CD4-positive, alpha-beta memory T cell (primary cell): ENCODE results near the gene TTF1. TPM values are rescaled to one million over a fixed set of nuclear protein-coding genes. Genes with fewer than 3 reads are reported as not detected.

ENCODE experiments used
- CTCF ChIA-PET: fragments of 350-600 bp; sonication (Branson Sonifier 250); formaldehyde crosslinking; loops from one replicate; lab custom pipeline; 2021; ENCODE audit warnings: inconsistent platforms; ENCODE audit not compliant: partially characterized antibody; lab: Charles Lee
- POLR2A ChIA-PET: fragments of 350-600 bp; sonication (Branson Sonifier 250); formaldehyde crosslinking; loops from one replicate; lab custom pipeline; 2021; ENCODE audit not compliant: partially characterized antibody; lab: Charles Lee
- DNase-seq, 5 donors: peaks; one replicate each; pipeline versions ENCODE4 v3.0.0 to v3.0.0-alpha.2; 2020 to 2022; ENCODE audit warnings: mixed read lengths in 1 of 5
- H3K27ac ChIP-seq: one replicate; pipeline ENCODE4 v1.7.0; 2013; ENCODE audit warnings: low read depth, low read length
- H3K27me3 ChIP-seq: 2 replicates; pipeline ENCODE4 v1.7.0; 2013; ENCODE audit warnings: mild to moderate bottlenecking, low read length, moderate library complexity; ENCODE audit not compliant: insufficient read depth
- H3K36me3 ChIP-seq: 2 replicates; pipeline ENCODE4 v1.7.0; 2013; ENCODE audit warnings: mild to moderate bottlenecking, low read length, moderate library complexity; ENCODE audit not compliant: insufficient read depth
- H3K4me1 ChIP-seq: 2 replicates; pipeline ENCODE4 v1.7.0; 2013; ENCODE audit warnings: mild to moderate bottlenecking, low read length, moderate library complexity; ENCODE audit not compliant: insufficient read depth
- H3K4me3 ChIP-seq, 2 donors: one replicate each; pipeline ENCODE4 v1.7.0; 2013; ENCODE audit warnings: low read length in 2 of 2, mild to moderate bottlenecking in 1 of 2
- H3K9me3 ChIP-seq, 2 donors: one replicate each; pipeline ENCODE4 v1.7.0; 2013; ENCODE audit warnings: low read length in 2 of 2, control low read depth in 1 of 2; ENCODE audit not compliant: control insufficient read depth in 1 of 2
- H3K27ac Mint-ChIP-seq, 7 donors: one replicate each; pipeline ENCODE4 v1.8.0; 2020 to 2021; ENCODE audit warnings: mixed read lengths in 7 of 7, mild to moderate bottlenecking in 6 of 7, inconsistent platforms in 3 of 7, moderate library complexity in 3 of 7
- H3K27me3 Mint-ChIP-seq, 2 donors: one replicate each; pipeline ENCODE4 v1.8.0; 2020 to 2021; ENCODE audit warnings: mixed read lengths in 2 of 2
- H3K36me3 Mint-ChIP-seq, 2 donors: one replicate each; pipeline ENCODE4 v1.8.0; 2020 to 2021; ENCODE audit warnings: mixed read lengths in 2 of 2, inconsistent platforms in 1 of 2, mild to moderate bottlenecking in 1 of 2
- H3K4me1 Mint-ChIP-seq, 4 donors: one replicate each; pipeline ENCODE4 v1.8.0; 2020 to 2021; ENCODE audit warnings: mixed read lengths in 4 of 4, mild to moderate bottlenecking in 1 of 4
- H3K4me3 Mint-ChIP-seq, 8 donors: one replicate each; pipeline ENCODE4 v1.8.0; 2020 to 2021; ENCODE audit warnings: mixed read lengths in 8 of 8, mild to moderate bottlenecking in 7 of 8, moderate library complexity in 6 of 8, inconsistent platforms in 3 of 8
- H3K9me3 Mint-ChIP-seq, 8 donors: one replicate each; pipeline ENCODE4 v1.8.0; 2020 to 2021; ENCODE audit warnings: mixed read lengths in 8 of 8, mild to moderate bottlenecking in 5 of 8, inconsistent platforms in 3 of 8, moderate library complexity in 1 of 8
- intact Hi-C: fragments of 100-400 bp; cut with micrococcal nuclease; formaldehyde crosslinking; loops from one replicate; pipeline ENCODE4 v1.15.1; 2023
- polyA plus RNA-seq, 2 donors: library from polyadenylated mRNA; unstranded; fragments of 300-500 nt; fragmentation: Illumina TruSeq; gene quantifications; one replicate each; pipeline ENCODE4 v1.2.3, GENCODE V29; 2021
- total RNA-seq, 2 experiments: library from RNA; stranded (reverse); gene quantifications; one replicate each; pipeline ENCODE4 v1.2.3, GENCODE V29; 2021

Gene TTF1
- total and polyA plus RNA-seq, 4 experiments from 2014 or later = 5.8 to 22.2 (median 15.7) TPM

DNA sequence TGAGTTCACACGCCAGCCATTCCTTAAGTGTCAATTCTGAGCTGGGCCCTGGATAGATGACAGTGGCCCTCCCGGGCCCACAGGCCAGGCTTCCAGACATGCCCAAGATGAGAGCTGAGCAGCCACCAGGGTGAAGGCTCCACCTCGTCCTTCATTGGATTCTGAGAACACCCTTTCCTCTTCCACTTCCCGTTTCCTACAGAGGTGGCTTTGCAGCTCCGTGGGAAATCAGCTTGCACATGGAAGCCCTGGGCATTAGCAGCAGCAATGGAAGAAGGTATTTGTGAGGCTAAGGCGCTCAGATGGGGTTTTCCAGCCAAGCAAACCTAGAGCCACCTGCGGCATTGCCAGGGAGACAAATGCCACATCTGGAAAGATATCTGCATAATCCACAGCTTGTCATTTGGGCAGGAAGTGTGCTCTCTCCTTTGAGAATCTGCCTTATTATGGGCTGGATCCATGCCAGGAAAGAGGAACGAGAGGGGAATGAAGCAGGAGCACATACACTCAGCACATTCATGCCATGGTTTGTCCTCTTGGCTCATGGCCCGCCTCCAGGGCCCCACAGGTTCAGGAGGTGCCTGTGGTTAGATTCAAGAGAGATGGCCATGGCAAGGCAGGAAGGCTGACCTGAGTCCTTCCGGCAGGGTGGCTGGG, 37.4 kb upstream of the TTF1 start:
- peaks cover 4% of the 10 kb centered on the region for H3K27me3 ChIP-seq
- H3K4me1 ChIP-seq = no peaks in the 10 kb centered on the region
- Mint-ChIP-seq H3K4me3 (no peak overlapping the region), H3K27ac (no peak overlapping the region), H3K4me1 (peaks cover 0 to 1% (median 0%) of the 10 kb centered on the region in 4 donors), H3K27me3 (peaks cover 30 to 40% of the 10 kb centered on the region in 2 donors), H3K36me3 (no peaks in the 10 kb centered on the region), H3K9me3 (peaks cover 0 to 4% (median 0%) of the 10 kb centered on the region in 8 donors)
- H3K4me3 ChIP-seq = no peak overlapping the region
- no peak for DNase-seq
- CTCF ChIA-PET = no interaction called here
- intact Hi-C loops = no loop called here
- H3K27ac ChIP-seq = no peak overlapping the region
- H3K36me3 ChIP-seq = no peaks in the 10 kb centered on the region
- H3K9me3 ChIP-seq = no peaks in the 10 kb centered on the region
- POLR2A ChIA-PET = no interaction called here

DNA sequence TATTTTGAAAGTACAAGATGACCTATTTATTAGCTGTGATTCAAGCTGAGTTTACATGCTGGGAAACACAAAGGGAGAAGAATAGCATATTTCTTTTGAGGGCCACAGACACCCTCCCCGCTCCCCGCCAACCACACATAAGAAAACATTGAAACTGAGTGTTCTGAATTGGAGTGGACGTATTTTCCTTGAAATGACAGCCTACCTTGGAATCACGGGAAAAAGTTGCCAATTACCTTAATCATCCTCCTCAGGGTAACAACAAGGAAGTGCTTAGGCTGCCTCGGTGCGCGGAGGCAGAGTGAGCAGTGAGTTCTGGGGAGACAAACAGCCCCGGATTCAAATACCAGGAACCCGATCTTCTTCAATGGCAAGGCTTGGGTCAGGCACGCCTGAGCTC, 34.8 kb upstream of the TTF1 start:
- no peaks in the 10 kb centered on the region for H3K36me3 ChIP-seq
- no peak overlapping the region for H3K27ac Mint-ChIP-seq
- no peak overlapping the region for H3K4me3 Mint-ChIP-seq
- H3K36me3 Mint-ChIP-seq = no peaks in the 10 kb centered on the region
- peaks cover 4% of the 10 kb centered on the region for H3K27me3 ChIP-seq
- H3K9me3 Mint-ChIP-seq = peaks cover 0 to 2% (median 0%) of the 10 kb centered on the region in 8 donors
- H3K4me1 Mint-ChIP-seq = no peaks in the 10 kb centered on the region
- intact Hi-C loops = no loop called here
- no peaks in the 10 kb centered on the region for H3K4me1 ChIP-seq
- POLR2A ChIA-PET = no interaction called here
- CTCF ChIA-PET = no interaction called here
- no peak for DNase-seq
- no peak overlapping the region for H3K27ac ChIP-seq
- peaks cover 33 to 37% of the 10 kb centered on the region in 2 donors for H3K27me3 Mint-ChIP-seq
- H3K9me3 ChIP-seq = no peaks in the 10 kb centered on the region
- no peak overlapping the region for H3K4me3 ChIP-seq

DNA sequence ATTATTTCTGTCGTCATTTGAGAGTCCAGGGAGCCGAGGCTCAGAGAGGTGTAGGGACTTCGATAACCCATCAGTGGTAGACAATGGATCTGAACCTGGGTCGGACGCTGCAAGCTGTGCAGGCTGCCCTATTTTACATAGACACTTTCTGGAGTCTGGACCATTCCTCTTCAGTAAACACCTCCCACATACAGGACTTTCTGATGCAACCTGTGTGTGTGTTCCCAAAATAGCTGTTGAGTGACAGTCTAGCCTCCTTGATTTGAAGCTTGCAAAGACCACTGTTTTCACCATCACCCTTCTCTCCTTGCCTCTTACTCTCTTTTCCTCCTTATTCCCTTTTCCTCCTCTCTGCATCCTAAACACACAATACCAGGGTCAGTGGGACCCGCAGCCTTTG, 34.1 kb upstream of the TTF1 start:
- ChIA-PET CTCF (no interaction called here), POLR2A (no interaction called here)
- Histone ChIP-seq H3K4me3 (no peak overlapping the region), H3K9me3 (no peaks in the 10 kb centered on the region), H3K36me3 (no peaks in the 10 kb centered on the region), H3K27ac (no peak overlapping the region), H3K4me1 (no peaks in the 10 kb centered on the region), H3K27me3 (peaks cover 4% of the 10 kb centered on the region)
- no peak for DNase-seq
- intact Hi-C loops = no loop called here
- H3K36me3 Mint-ChIP-seq = no peaks in the 10 kb centered on the region
- no peak overlapping the region for H3K27ac Mint-ChIP-seq
- peaks cover 30 to 40% of the 10 kb centered on the region in 2 donors for H3K27me3 Mint-ChIP-seq
- H3K9me3 Mint-ChIP-seq = peaks cover 0 to 2% (median 0%) of the 10 kb centered on the region in 8 donors
- H3K4me1 Mint-ChIP-seq = no peaks in the 10 kb centered on the region
- no peak overlapping the region for H3K4me3 Mint-ChIP-seq

DNA sequence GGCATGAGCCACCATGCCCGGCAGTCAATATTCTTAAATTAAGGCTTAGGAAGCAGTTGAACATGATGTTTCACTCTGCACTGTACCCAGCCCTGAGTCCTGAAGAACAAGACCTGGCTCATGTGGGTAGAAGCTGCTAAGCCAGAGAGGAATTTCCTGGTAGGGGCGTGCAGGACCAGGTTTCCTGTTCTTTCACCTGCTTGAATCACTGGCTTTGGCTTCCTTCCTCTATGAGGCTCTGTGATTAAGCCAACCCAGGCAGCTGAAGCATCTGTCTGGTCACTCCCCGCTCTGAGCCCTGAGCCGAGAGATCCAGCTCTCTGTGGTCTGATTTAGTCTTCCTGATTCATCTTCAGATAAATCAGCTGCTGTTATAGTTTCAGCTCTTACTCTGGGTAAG, 32.5 kb upstream of the TTF1 start:
- Mint-ChIP-seq H3K4me3 (no peak overlapping the region), H3K9me3 (peaks cover 0 to 2% (median 0%) of the 10 kb centered on the region in 8 donors), H3K4me1 (no peaks in the 10 kb centered on the region), H3K27me3 (peaks cover 28 to 42% of the 10 kb centered on the region in 2 donors), H3K27ac (no peak overlapping the region), H3K36me3 (no peaks in the 10 kb centered on the region)
- Histone ChIP-seq H3K4me1 (no peaks in the 10 kb centered on the region), H3K27me3 (peaks cover 4% of the 10 kb centered on the region), H3K27ac (no peak overlapping the region), H3K36me3 (no peaks in the 10 kb centered on the region), H3K9me3 (no peaks in the 10 kb centered on the region), H3K4me3 (no peak overlapping the region)
- intact Hi-C loops = no loop called here
- DNase-seq = no peak
- ChIA-PET POLR2A (no interaction called here), CTCF (interaction anchor here (1.2 kb wide), 1 partner anchor 25 kb away, joined by 4 read pairs; no protein-coding TSS in a partner anchor)

DNA sequence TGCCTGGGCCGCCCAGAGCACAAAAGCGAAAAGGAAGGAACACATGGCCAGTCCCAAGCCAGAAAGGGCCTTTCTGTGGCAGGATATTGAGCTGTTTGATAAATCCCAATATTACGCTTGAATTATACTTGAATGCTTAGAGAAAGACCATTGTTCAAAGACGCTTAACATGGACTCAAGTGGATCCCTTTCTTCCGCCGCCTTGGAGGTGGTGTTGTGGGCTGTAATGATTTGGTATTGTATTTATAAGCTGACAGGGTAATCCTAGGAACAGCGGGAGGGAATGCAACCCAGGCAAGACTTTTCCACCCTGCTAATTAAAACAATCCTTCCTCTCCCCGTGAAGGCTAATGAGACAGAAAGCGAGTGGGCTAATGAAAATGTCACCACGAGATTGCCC, 28.2 kb upstream of the TTF1 start:
- no peaks in the 10 kb centered on the region for H3K36me3 Mint-ChIP-seq
- ChIA-PET CTCF (no interaction called here), POLR2A (no interaction called here)
- H3K9me3 ChIP-seq = no peaks in the 10 kb centered on the region
- H3K27me3 Mint-ChIP-seq = peaks cover 24 to 35% of the 10 kb centered on the region in 2 donors
- H3K4me1 Mint-ChIP-seq = no peaks in the 10 kb centered on the region
- peaks cover 0 to 3% (median 0%) of the 10 kb centered on the region in 8 donors for H3K9me3 Mint-ChIP-seq
- DNase-seq = no peak
- no peak overlapping the region for H3K4me3 ChIP-seq
- H3K36me3 ChIP-seq = no peaks in the 10 kb centered on the region
- no peak overlapping the region for H3K27ac Mint-ChIP-seq
- no peaks in the 10 kb centered on the region for H3K4me1 ChIP-seq
- no peak overlapping the region for H3K27ac ChIP-seq
- no peak overlapping the region for H3K4me3 Mint-ChIP-seq
- no peaks in the 10 kb centered on the region for H3K27me3 ChIP-seq
- intact Hi-C loops = no loop called here

DNA sequence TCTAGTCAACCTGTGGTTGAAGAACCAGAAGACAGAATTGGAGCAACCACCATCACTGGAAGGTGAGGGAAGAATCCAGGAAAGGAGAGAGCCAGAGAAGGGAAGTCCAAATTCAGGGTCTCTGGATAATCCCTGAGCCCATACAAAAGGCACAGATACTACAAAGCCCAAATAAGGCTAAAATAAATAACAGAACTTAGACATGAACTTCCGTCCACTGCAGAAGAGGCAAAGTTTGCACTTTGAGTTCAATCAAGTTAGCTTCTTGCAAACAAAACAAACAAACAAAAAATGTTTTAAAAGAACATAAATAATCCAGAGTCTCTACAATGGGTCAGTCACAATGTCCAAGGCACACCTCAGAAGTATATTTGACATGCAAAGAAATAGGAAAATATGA, 24.4 kb upstream of the TTF1 start:
- Histone ChIP-seq H3K27me3 (no peaks in the 10 kb centered on the region), H3K4me1 (no peaks in the 10 kb centered on the region), H3K4me3 (no peak overlapping the region), H3K36me3 (no peaks in the 10 kb centered on the region), H3K27ac (no peak overlapping the region), H3K9me3 (no peaks in the 10 kb centered on the region)
- no peak for DNase-seq
- Mint-ChIP-seq H3K4me1 (no peaks in the 10 kb centered on the region), H3K9me3 (peaks cover 0 to 1% (median 0%) of the 10 kb centered on the region in 8 donors), H3K4me3 (no peak overlapping the region), H3K27ac (no peak overlapping the region), H3K27me3 (peaks cover 34 to 40% of the 10 kb centered on the region in 2 donors), H3K36me3 (no peaks in the 10 kb centered on the region)
- CTCF ChIA-PET = no interaction called here
- intact Hi-C loops = no loop called here
- POLR2A ChIA-PET = no interaction called here

DNA sequence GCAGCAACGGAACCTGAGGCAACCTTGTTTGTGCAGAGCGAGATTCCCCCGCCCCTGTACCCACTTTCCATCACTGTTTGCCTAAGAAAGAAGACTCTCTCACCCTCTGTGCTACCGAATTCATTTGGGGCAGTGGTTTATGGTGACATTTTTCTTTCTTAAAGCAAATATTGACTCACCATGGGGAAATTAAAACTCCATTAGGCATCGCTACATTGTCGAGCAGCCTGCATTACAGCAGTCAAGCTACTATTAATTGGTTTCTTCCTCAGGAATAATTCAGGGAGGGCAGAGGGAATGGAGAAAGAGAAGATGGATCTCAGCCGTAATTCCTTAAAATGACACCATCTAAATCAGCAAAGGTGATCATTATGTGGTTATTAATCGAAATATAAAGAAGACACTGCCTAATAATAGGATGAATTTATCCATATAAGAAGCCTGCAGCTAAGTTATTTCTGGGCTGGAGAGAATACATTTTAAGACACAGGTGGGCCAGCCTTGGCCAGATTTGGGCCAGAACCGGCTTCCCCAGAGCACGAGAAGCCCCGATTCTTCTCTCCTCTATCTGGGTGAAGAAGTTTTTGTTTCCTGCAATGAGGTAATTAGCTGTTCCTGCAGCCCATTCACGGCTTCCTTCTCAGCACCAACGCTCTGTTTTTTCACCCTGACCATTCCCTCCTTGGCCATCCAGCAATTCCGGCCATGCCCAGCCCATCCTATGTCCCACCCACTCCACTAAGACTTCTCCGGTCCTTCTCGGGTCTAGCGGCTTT, 20.2 kb upstream of the TTF1 start:
- H3K9me3 Mint-ChIP-seq = peaks cover 0 to 1% (median 0%) of the 10 kb centered on the region in 8 donors
- Histone ChIP-seq H3K4me1 (no peaks in the 10 kb centered on the region), H3K4me3 (no peak overlapping the region), H3K36me3 (no peaks in the 10 kb centered on the region), H3K9me3 (no peaks in the 10 kb centered on the region), H3K27me3 (peaks cover 5% of the 10 kb centered on the region), H3K27ac (no peak overlapping the region)
- peak overlapping the region in 1 of 7 donors; percentile 25 for H3K27ac Mint-ChIP-seq
- CTCF ChIA-PET = no interaction called here
- POLR2A ChIA-PET = no interaction called here
- no peaks in the 10 kb centered on the region for H3K36me3 Mint-ChIP-seq
- intact Hi-C loops = no loop called here
- no peak for DNase-seq
- H3K4me1 Mint-ChIP-seq = no peaks in the 10 kb centered on the region
- peaks cover 34 to 59% of the 10 kb centered on the region in 2 donors for H3K27me3 Mint-ChIP-seq
- no peak overlapping the region for H3K4me3 Mint-ChIP-seq
